AG04449 (cell line): Measurements from ENCODE around the gene NRARP.

Source experiments
- CTCF ChIA-PET: fragments of 350-600 bp; formaldehyde crosslinking; extraction: SDS; loops from one replicate; lab custom pipeline; 2021; ENCODE audit warnings: antibody characterized with exemption; lab: Yijun Ruan, JAX
- POLR2A ChIA-PET: fragments of 400-600, 350-600 bp; formaldehyde crosslinking; extraction: SDS; loops from one replicate; lab custom pipeline; 2020; ENCODE audit warnings: antibody characterized with exemption, inconsistent platforms; lab: Yijun Ruan, JAX
- DNase-seq: peaks from one replicate; pipeline ENCODE4 v3.0.0-alpha.2; 2010; ENCODE audit warnings: low read depth, low spot score
- H3K4me3 ChIP-seq: 2 replicates; pipeline ENCODE4 v1.5.1; 2011; ENCODE audit warnings: low read depth, mild to moderate bottlenecking, control low read depth, low read length
- TF ChIP-seq, protein P1 (sequence below): IDR thresholded peaks from one replicate; pipeline ENCODE4 v1.5.1; 2011; ENCODE audit warnings: mild to moderate bottlenecking, moderate library complexity, low read length, control low read depth, inconsistent platforms; ENCODE audit not compliant: insufficient read depth; ENCODE audit errors: missing control alignments

The NRARP gene

DNA sequence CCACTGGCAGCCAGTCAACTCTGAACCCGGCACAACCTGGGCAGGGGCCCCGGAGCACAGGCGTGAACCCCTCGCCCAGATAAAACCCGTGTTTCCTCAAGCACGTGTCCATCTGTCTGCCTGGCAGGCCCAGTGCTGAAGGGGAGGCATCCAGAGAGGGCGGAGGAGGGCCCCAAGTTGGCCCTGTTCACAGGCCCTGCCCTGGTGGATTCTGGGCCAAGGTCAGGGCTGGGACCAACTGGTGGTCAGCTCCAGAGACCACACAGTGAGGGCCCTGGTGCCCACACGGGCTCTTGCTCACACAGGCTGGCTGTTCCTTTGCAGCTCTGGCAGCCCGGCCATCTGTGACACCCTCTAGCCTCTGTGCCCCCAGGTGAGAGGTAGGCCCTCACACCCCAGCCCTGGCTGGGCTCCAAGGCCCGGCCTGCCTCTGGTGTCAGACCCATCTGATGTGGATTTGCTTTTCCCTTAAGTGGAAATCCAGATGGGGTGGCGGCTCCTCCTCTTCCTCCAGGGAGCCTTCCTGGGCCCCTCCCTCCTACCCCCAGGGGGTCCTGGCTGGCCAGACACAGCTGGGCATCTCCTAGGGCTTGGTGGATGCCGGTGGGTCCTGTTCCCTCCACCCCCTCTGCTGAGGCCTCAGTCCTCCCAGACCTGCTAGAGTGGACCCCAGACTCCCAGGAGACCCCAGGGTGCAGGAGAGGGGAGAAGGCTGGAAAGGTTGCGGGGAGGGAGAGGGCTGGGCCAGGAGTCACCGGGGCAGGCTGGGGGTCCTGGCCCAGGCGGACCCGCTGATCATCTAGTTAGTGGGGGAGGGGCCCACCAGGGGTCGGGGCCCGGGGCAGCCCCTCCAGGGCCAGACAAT, 51.5 kb downstream of the NRARP start:
- ChIA-PET CTCF (interaction anchor here (1.2 to 2.7 kb wide), 3 partner anchors 13 to 121 kb away, joined by 3 to 15 read pairs (median 6); partner anchors contain the start of gene RNF224), POLR2A (interaction anchor here (1.8 to 6.8 kb wide), 2 partner anchors 8 to 9 kb away, joined by 15 to 164 read pairs; partner anchors contain the start of gene TUBB4B)
- no peak overlapping the region for H3K4me3 ChIP-seq
- TF ChIP-seq, protein P1, sequence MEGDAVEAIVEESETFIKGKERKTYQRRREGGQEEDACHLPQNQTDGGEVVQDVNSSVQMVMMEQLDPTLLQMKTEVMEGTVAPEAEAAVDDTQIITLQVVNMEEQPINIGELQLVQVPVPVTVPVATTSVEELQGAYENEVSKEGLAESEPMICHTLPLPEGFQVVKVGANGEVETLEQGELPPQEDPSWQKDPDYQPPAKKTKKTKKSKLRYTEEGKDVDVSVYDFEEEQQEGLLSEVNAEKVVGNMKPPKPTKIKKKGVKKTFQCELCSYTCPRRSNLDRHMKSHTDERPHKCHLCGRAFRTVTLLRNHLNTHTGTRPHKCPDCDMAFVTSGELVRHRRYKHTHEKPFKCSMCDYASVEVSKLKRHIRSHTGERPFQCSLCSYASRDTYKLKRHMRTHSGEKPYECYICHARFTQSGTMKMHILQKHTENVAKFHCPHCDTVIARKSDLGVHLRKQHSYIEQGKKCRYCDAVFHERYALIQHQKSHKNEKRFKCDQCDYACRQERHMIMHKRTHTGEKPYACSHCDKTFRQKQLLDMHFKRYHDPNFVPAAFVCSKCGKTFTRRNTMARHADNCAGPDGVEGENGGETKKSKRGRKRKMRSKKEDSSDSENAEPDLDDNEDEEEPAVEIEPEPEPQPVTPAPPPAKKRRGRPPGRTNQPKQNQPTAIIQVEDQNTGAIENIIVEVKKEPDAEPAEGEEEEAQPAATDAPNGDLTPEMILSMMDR, result no peak
- DNase-seq, result no peak
